Peyer's patch (tissue), 4 donors: ENCODE results near the gene C14orf119. TPM values are rescaled to one million over a fixed set of nuclear protein-coding genes. Genes with fewer than 3 reads are reported as not detected.
A peak's percentile ranks its signal among the peaks of the same experiment; 100 is the strongest.

Experiments used
- DNase-seq, 3 donors: peaks; one replicate each; pipeline ENCODE4 v3.0.0-alpha.2; 2017 to 2019
- H3K27ac ChIP-seq, 4 donors: fragments of 200-600 bp; sonication (generic); one replicate each; pipeline ENCODE4 v1.5.1; 2016 to 2019
- H3K27me3 ChIP-seq, 2 donors: fragments of 200-600 bp; sonication (generic); one replicate each; pipeline ENCODE4 v1.5.1; 2019
- H3K36me3 ChIP-seq, 3 donors: fragments of 200-600 bp; sonication (generic); one replicate each; pipeline ENCODE4 v1.5.1; 2016 to 2019
- H3K4me1 ChIP-seq, 4 donors: fragments of 200-600 bp; sonication (generic); one replicate each; pipeline ENCODE4 v1.5.1; 2016 to 2019
- H3K4me3 ChIP-seq, 4 donors: fragments of 200-600 bp; sonication (generic); 1 replicate in 3 of 4; 2 replicates in 1 of 4; pipeline ENCODE4 v1.5.1; 2016 to 2019; ENCODE audit warnings: mild to moderate bottlenecking in 1 of 4
- H3K9me3 ChIP-seq, 4 donors: fragments of 200-600 bp; sonication (generic); one replicate each; pipeline ENCODE4 v1.5.1; 2016 to 2019; ENCODE audit warnings: mild to moderate bottlenecking in 1 of 4
- CTCF ChIP-seq, 6 experiments: fragments of 450-650 bp in 4 of 6; fragments of 200-600 bp in 2 of 6; sonication (generic) in 1 of 6; IDR thresholded peaks; one replicate each; pipeline ENCODE4 v1.5.1; 2017 to 2019; ENCODE audit warnings: antibody characterized with exemption in 6 of 6, mild to moderate bottlenecking in 3 of 6, moderate library complexity in 1 of 6
- POLR2A ChIP-seq, 2 donors: fragments of 450-650 bp; IDR thresholded peaks; one replicate each; pipeline ENCODE4 v1.5.1; 2017; ENCODE audit warnings: antibody characterized with exemption in 2 of 2, mild to moderate bottlenecking in 2 of 2, moderate library complexity in 2 of 2
- total RNA-seq, 4 donors: library from RNA; depleted of rRNA; stranded (reverse); fragments of >200 nt; gene quantifications; one replicate each; pipeline ENCODE4 v1.1.0, GENCODE V29; 2016

Gene C14orf119
- total RNA-seq, 4 donors from 2014 or later: 5.0 to 30.3 (median 18.8) TPM

- no peaks in the 10 kb centered on the region for H3K9me3 ChIP-seq
- H3K36me3 ChIP-seq: no peaks in the 10 kb centered on the region
- H3K4me3 ChIP-seq: no peak overlapping the region
- no peak overlapping the region for H3K27ac ChIP-seq
- peaks cover 0 to 4% (median under 1%) of the 10 kb centered on the region in 4 donors for H3K4me1 ChIP-seq
- H3K27me3 ChIP-seq: no peaks in the 10 kb centered on the region
- TF ChIP-seq CTCF (IDR thresholded peaks at IDR 0.05): no peak
- TF ChIP-seq POLR2A (IDR thresholded peaks at IDR 0.05): no peak
- DNase-seq: peak in 1 of 3 donors; percentile 16
These were observed 43.9 kb upstream of the C14orf119 start for GRCh38 chr14:23051141-23052057.

- Histone ChIP-seq H3K4me3 (no peak overlapping the region), H3K27ac (no peak overlapping the region), H3K9me3 (no peaks in the 10 kb centered on the region), H3K4me1 (peaks cover 0 to 12% (median 5%) of the 10 kb centered on the region in 4 donors), H3K36me3 (no peaks in the 10 kb centered on the region), H3K27me3 (no peaks in the 10 kb centered on the region)
- DNase-seq: peak in 1 of 3 donors; percentile 50
- TF ChIP-seq POLR2A (IDR thresholded peaks at IDR 0.05) (no peak), CTCF (IDR thresholded peaks at IDR 0.05) (peak in 1 of 6 experiments; percentile 5)
These were observed 43.1 kb upstream of the C14orf119 start for GRCh38 chr14:23052182-23052623.

- H3K27ac ChIP-seq: no peak overlapping the region
- peak in 1 of 3 donors; percentile 21 for DNase-seq
- no peak overlapping the region for H3K4me3 ChIP-seq
- no peaks in the 10 kb centered on the region for H3K36me3 ChIP-seq
- H3K27me3 ChIP-seq: no peaks in the 10 kb centered on the region
- peaks cover 0 to 13% (median 6%) of the 10 kb centered on the region in 4 donors for H3K4me1 ChIP-seq
- no peak for TF ChIP-seq CTCF (IDR thresholded peaks at IDR 0.05)
- TF ChIP-seq POLR2A (IDR thresholded peaks at IDR 0.05): no peak
- no peaks in the 10 kb centered on the region for H3K9me3 ChIP-seq
These were observed 42.6 kb upstream of the C14orf119 start for GRCh38 chr14:23052671-23053070.

GRCh38 chr14:23053426-23053825 is 41.9 kb upstream of the C14orf119 start:
- TF ChIP-seq CTCF (IDR thresholded peaks at IDR 0.05): no peak
- no peak for TF ChIP-seq POLR2A (IDR thresholded peaks at IDR 0.05)
- no peak overlapping the region for H3K27ac ChIP-seq
- H3K9me3 ChIP-seq: no peaks in the 10 kb centered on the region
- peaks cover 0 to 13% (median 6%) of the 10 kb centered on the region in 4 donors for H3K4me1 ChIP-seq
- H3K36me3 ChIP-seq: no peaks in the 10 kb centered on the region
- H3K4me3 ChIP-seq: no peak overlapping the region
- DNase-seq: peak in 1 of 3 donors; percentile 27
- no peaks in the 10 kb centered on the region for H3K27me3 ChIP-seq

GRCh38 chr14:23054000-23054811 is 41.1 kb upstream of the C14orf119 start:
- peak in 1 of 6 experiments; percentile 14 for TF ChIP-seq CTCF (IDR thresholded peaks at IDR 0.05)
- TF ChIP-seq POLR2A (IDR thresholded peaks at IDR 0.05): no peak
- Histone ChIP-seq H3K4me1 (peaks cover 0 to 13% (median 6%) of the 10 kb centered on the region in 4 donors), H3K27ac (no peak overlapping the region), H3K27me3 (no peaks in the 10 kb centered on the region), H3K36me3 (peaks cover 0 to 7% (median 0%) of the 10 kb centered on the region in 3 donors), H3K4me3 (no peak overlapping the region), H3K9me3 (no peaks in the 10 kb centered on the region)
- peak in 1 of 3 donors; percentile 42 for DNase-seq
